GM19328 (cell line): ENCODE measurements around the gene HELQ.
"Not testable (repeated sequence)": the region's sequence is repeated elsewhere in the genome, so short reads cannot be mapped to it uniquely, and the experiment has no call there.

Experiments
- ATAC-seq: cut with Tn5 transposase; IDR thresholded peaks from one replicate; pipeline ENCODE4 v1.9.1; 2021; ENCODE audit warnings: mild to moderate bottlenecking, moderate library complexity; ENCODE audit not compliant: unreplicated experiment

The HELQ gene

GRCh38 chr4:83440148-83440814, 15.3 kb downstream of the HELQ start:
- no peak for ATAC-seq

DNA sequence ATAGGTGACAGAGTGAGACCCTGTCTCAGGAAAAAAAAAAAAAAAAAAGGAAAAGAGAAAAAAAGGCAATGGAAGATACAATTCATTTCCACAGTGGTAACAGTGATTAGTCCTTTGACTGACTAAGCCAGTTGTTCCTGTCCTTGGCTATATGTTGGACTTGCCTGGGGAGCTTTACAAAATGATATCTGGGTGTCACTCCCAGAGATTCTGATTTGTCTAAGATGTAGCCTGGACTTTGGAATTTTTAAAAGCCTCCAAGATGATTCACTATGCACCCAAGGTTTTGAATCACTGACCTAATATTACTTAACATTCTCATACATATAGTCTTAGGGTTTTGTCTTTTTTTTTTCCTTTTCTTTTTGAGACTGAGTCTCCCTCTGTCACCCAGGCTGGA, 16.9 kb downstream of the HELQ start:
- no peak for ATAC-seq

GRCh38 chr4:83436680-83437079, 18.9 kb downstream of the HELQ start:
- ATAC-seq = no peak

DNA sequence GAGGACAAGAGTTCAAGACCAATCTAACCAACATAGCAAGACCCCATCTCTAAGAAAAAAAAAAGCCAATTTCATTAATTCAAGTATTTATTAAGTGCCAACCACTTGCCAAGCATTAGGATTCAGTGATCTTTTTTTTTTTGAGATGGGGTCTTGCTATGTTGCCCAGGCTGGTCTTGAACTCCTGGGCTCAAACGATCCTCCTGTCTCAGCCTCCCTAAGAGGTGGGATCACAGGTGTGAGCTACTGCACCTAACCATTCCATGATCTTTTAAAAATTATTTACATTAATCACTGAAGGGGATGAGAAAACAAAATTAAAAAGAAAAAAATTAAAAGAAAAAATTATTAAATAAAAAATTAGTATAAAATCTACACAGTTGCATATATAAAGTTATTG, 24.4 kb downstream of the HELQ start:
- no peak for ATAC-seq

DNA sequence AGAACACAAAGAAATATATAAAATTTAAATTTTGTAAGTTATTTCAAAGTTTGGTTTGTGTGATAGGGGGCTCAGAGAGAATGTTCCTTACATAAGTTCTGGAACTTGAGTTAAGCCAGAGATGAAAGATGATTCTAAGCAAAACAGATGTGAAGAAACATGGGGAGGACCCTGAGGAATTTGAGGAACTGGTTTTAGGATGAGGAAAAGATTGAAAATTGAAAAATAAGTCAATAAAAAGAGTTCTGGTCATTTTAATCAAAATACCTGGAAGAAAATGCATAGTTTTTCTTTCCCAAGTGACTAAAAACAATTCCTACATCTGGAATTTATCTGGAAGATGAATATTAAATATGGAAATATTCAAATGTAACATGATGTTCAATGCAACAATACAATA, 37.4 kb downstream of the HELQ start:
- no peak for ATAC-seq

DNA sequence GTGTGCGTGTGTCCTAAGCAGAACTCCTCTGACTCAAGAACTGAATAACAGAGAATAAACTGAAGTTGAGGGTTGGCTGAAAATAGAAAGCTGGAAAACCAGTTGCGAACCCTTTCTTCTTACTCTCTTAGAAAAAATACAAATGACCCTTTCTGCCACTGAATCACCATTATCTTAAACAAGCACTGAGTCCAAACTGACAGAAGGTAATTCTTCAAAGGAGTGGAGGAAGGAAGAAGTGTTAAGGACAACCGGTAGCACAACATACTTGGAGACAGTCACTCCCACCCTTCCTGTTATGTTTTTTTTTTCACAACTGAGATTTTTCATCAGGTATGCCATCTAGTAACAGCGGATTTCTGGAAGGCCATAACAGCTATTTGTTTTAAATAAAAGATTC, 38.1 kb downstream of the HELQ start:
- ATAC-seq = no peak

- ATAC-seq = no peak
Observed at GRCh38 chr4:83413676-83414075, 41.9 kb downstream of the HELQ start.

- ATAC-seq = no peak
Observed at GRCh38 chr4:83408908-83409307, 46.7 kb downstream of the HELQ start.

DNA sequence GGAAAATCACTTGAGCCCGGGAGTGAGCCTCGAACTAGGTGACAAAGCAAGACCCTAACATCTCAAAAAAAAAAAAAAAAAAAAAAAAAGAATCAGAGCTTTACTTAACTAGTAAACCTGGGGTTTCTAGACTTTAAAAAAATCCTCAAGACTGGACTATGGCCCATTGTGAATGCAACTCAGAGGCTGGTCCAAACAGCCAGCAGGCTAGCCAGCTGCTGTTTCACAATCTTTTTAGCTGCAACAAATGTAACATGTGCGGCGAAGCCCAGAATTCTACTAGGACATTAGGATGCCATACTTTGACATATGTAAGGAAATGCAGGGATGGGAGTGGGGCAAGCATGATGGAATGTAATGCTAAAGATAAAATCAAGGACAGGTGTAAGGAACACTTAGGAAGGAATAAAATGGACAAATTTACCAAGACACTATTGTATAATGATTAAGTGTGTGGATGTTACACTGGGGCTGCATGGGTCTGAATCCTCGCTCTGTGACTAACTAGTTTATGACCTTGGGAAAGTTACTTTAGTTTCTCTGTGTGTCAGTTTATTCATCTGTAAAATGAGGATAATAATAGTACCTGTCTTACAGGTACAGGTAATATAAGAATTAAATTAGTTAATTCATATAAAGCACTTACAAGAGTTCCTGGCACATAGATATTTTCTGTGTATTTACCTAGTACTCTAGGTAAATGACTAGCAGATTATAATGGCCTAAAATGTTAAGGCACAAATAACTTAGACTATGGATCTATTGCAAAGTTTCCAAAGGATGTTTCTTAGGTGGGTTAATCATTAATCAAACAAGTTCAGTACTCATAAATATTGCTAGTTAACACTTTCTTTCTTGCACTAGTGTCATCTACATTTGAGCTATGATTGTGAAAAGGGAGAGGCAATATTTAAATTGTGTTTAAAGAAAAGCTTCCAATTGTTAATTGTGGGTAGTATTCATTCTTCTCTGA, 49.5 kb downstream of the HELQ start:
- no peak for ATAC-seq

DNA sequence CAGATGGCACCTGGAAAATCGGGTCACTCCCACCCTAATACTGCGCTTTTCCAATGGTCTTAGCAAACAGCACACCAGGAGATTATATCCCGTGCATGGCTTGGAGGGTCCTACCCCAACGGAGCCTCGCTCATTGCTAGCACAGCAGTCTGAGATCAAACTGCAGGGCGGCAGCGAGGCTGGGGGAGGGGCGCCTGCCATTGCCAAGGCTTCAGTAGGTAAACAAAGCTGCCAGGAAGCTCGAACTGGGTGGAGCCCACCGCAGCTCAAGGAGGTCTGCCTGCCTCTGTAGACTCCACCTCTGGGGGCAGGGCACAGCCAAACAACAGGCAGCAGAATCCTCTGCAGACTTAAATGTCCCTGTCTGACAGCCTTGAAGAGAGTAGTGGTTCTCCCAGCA, 57.5 kb downstream of the HELQ start:
- not testable (repeated sequence) for ATAC-seq

DNA sequence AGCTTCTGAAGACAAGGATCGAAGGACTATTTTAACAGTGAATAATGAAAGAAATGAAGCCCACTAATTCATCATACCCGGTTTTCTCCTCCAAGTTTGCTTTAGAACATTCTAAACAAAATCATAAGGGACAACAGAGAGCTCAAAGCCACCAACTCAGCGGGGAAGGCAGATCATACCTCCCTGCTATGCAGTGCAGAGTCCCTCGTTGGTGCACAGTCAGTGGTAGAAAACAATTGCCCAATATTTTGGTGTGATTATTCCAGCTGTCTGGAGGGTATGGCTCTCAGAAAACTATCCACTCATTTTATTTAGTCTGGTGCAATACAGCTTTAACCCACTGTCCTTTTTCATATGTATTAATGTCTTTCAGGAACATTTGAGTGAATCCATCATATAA, 61.7 kb downstream of the HELQ start:
- no peak for ATAC-seq

DNA sequence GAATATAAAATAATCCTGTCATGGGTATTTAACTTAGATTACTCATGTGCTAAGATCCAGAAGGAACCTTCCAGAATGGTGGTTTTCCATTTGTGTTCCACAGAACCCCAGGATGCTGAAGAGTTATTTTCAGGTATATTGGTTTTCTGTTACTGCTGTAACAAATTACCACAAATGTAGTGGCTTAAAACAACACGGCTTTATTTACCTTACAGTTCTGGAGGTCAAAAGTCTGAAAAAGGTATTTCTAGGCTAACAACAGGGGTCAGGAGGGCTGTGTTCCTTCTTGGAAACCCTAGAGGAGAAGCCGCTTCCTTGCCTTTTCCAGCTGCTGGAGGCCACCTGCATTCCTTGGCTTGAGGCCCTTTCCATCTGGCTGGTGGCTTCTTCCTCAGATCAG, 63.1 kb downstream of the HELQ start:
- ATAC-seq = no peak

DNA sequence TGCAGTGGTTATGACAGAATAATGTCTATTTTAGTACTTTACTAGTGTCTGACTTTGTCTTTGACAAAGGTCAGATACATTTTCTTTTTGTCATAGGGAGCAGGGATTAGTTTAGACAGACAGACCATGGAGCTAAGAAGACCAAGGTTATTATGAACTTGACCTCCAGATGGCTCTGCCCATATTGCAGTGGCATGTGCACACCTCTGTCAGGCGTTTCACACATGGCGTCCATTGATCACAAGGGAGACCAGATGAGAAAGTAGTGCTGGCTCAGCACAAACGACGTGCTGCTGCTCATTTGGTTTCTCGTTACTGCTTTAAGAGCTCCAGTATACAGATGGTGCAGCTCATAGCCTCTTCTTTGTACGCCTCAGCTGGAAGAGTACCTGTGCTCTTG, 64.7 kb downstream of the HELQ start:
- ATAC-seq = no peak

DNA sequence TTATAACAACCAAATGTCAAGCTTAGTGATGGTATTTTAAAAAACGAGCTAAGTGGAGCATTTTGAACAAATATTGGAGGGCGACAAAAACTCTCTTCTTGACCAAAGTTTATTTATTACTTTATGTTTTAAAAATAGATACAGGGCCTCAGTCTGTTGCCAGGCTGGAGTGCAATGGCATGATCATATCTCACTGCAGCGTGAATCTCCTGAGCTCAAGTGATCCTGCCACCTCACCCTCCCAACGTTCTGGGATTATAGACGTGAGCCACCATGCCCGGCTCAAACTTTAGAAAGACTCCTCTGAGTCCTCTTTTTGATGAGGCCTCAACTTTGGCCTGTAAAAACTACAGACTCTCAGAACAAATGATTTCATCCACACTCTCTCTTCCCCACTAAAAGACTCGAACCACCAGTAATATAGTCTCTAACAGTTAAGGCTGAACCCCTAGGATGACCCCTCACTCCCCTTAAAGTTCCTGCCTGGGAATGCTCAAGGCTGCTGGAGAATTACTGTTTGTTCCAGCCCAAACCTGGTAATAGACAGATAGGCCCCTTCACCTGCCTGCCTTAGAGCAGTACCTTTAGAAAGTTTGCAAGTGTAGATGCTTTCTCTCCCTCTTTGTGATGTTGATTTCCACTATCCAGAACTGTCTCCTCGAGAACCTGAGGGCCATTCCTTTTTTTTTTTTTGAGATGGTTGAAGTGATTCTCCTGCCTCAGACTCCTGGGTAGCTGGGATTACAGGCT, 65.7 kb downstream of the HELQ start:
- no peak for ATAC-seq

DNA sequence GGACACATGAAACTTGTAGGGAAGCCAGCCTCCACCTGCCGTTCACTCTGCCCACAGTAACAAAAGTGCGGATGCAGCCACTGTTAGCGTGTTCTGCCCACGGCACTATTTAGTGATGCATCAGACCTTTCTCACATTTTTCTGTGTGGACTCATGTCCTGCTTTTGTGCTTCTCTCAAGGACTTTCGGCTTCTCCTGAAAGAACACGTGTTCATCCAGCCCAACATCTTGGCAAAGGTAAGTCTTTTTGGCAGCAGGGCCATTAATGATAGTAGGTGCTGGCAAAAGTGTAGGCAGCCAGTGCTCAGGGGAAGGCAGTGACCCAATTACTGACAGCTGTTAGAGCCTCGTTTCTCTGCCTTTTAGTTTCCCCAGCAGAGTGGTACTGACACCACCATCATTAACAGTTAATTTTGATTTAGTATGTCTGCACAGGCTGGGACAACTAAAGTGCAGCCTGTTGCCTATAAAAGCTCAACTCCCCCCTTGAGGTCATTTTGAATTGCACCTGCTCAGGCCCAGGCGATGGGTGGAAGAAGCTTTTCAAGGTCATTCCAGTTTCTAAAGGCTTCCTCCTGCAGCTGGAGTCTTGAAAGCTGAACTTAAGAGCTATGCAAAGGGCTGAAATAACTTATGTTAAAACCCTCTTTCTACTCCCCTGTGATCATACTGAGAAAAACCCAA, 66.4 kb downstream of the HELQ start:
- ATAC-seq = no peak

DNA sequence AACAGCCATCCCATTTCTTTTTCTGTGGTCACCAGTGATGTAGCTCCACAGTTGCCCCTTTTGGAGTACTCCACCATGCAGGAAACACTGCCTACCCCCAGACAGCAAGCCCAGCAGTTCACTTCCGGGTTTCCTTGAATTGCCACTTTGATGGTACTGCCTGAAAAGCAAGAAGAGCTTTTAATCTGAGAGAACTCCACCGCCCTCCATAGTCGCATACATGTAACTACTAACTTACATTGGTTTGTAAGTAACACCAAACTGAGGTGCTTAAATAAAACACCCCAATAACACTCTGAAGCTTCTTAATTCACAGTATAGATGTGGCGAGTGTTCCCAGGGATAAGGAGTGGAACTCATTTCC, 67.3 kb downstream of the HELQ start:
- no peak for ATAC-seq

GRCh38 chr4:83387476-83388312, 67.9 kb downstream of the HELQ start:
- no peak for ATAC-seq

GRCh38 chr4:83387012-83387411, 68.6 kb downstream of the HELQ start:
- no peak for ATAC-seq

DNA sequence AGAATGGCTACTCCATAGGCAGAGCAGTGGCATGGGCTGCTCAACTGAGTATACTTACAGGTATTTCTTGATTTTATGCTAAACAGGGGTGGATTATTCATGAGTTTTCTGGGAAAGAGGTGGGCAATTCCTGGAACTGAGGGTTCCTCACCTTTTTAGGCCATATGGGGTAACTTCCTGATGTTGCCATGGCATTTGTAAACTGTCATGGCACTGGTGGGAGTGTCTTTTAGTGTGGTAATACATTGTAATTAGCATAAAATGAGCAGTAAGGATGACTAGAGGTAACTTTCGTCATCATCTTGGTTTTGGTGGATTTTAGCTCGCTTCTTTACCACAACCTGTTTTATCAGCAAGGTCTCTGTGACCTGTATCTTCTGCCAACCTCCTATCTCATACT, 72.8 kb downstream of the HELQ start:
- no peak for ATAC-seq

DNA sequence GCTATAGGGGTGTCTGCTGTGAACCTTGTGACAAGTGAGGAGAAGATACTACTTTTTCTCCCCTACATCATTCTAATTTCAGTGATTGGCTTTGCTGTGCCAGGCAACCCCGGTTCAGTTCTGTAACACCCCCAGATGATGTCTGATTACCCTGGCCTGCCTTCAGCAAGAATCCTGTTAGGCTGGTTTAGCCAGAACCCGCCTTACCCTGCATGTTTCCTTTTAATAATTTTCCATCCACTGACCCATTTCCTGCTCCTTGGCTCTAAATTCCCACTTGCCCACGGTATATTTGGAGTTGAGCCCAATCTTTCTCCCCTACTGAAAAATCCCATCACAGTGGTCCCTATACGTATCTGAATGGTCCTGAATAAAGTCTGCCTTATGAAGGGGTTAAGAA, 74.5 kb downstream of the HELQ start:
- no peak for ATAC-seq
